Measurements from ENCODE around the gene SUCLA2. TPM values are rescaled to one million over a fixed set of nuclear protein-coding genes. Genes with fewer than 3 reads are reported as not detected.
"Not testable (repeated sequence)": the region's sequence is repeated elsewhere in the genome, so short reads cannot be mapped to it uniquely, and the experiment has no call there.

SUCLA2 gene
- polyA plus RNA-seq, 3 donors = 15.0 to 37.2 (median 34.3) TPM

- no peaks in the 10 kb centered on the region for H3K36me3 ChIP-seq (replicated peaks in 1 of 2; ENCODE audit: control insufficient read depth in 1 of 2, insufficient read depth in 2 of 2, low read length in 2 of 2)
- H4K20me1 ChIP-seq (ENCODE audit: insufficient read depth, low read length) = no peaks in the 10 kb centered on the region
- no peak for TF ChIP-seq CTCF (IDR thresholded peaks at IDR 0.05)
- no peak overlapping the region for H3K9ac ChIP-seq (ENCODE audit: insufficient read depth, low read length, poor library complexity, severe bottlenecking)
- H3K27me3 ChIP-seq (ENCODE audit: control insufficient read depth in 2 of 2, insufficient read depth in 2 of 2, low read length in 2 of 2) = no peaks in the 10 kb centered on the region
- Mint-ChIP-seq H3K27me3 (ENCODE audit: low read depth in 3 of 3) (no peaks in the 10 kb centered on the region), H3K36me3 (peaks cover 8 to 12% of the 10 kb centered on the region in 2 donors), H3K9me3 (peaks cover 0 to 2% (median 0%) of the 10 kb centered on the region in 7 donors), H3K4me3 (no peak overlapping the region), H3K27ac (no peak overlapping the region), H3K4me1 (peaks cover 30% of the 10 kb centered on the region)
- peaks cover 16 to 18% of the 10 kb centered on the region in 2 donors for H3K4me1 ChIP-seq (ENCODE audit: control insufficient read depth in 1 of 2, insufficient read depth in 2 of 2, low read length in 2 of 2)
- H3K79me2 ChIP-seq (ENCODE audit: insufficient read depth, low read length) = no peaks in the 10 kb centered on the region
- no peak overlapping the region for H3K4me2 ChIP-seq (replicated peaks; ENCODE audit: extremely low read depth, low read length, poor library complexity, severe bottlenecking)
- no peak overlapping the region for H2AFZ ChIP-seq (ENCODE audit: insufficient read depth, low read depth, low read length, poor library complexity, severe bottlenecking)
- no CpG with 5 or more reads among the region's 1 CpG for WGBS (ENCODE audit: insufficient coverage)
- intact Hi-C loops (cut with micrococcal nuclease) = loop anchor here in 1 of 2 donors (10.0 kb wide), 1 partner anchor 1438 kb away; the partner anchor contains the start of genes CAB39L and SETDB2
- no peak overlapping the region for H3K4me3 ChIP-seq (replicated peaks in 1 of 3; ENCODE audit: low read depth in 2 of 3, low read length in 3 of 3)
- no peaks in the 10 kb centered on the region for H3K9me3 ChIP-seq (replicated peaks in 1 of 2; ENCODE audit: control insufficient read depth in 1 of 2, insufficient read depth in 1 of 2, low read length in 2 of 2)
- no peak overlapping the region for H3K27ac ChIP-seq (ENCODE audit: low read depth in 1 of 2, low read length in 2 of 2)
- no peak for DNase-seq
Measured at GRCh38 chr13:48006396-48006795, 5.3 kb upstream of the SUCLA2 start.

GRCh38 chr13:48004201-48004600, 3.1 kb upstream of the SUCLA2 start:
- Mint-ChIP-seq H3K4me1 (peaks cover 41% of the 10 kb centered on the region), H3K4me3 (no peak overlapping the region), H3K27me3 (ENCODE audit: low read depth in 3 of 3) (no peaks in the 10 kb centered on the region), H3K27ac (peak overlapping the region in 5 of 7 donors; percentile 28 to 70 (median 65)), H3K9me3 (peaks cover 0 to 2% (median 0%) of the 10 kb centered on the region in 7 donors), H3K36me3 (peaks cover 1 to 8% of the 10 kb centered on the region in 2 donors)
- no peaks in the 10 kb centered on the region for H3K27me3 ChIP-seq (ENCODE audit: control insufficient read depth in 2 of 2, insufficient read depth in 2 of 2, low read length in 2 of 2)
- H3K36me3 ChIP-seq (replicated peaks in 1 of 2; ENCODE audit: control insufficient read depth in 1 of 2, insufficient read depth in 2 of 2, low read length in 2 of 2) = no peaks in the 10 kb centered on the region
- no peak overlapping the region for H3K4me3 ChIP-seq (replicated peaks in 1 of 3; ENCODE audit: low read depth in 2 of 3, low read length in 3 of 3)
- H3K27ac ChIP-seq (ENCODE audit: low read depth in 1 of 2, low read length in 2 of 2) = peak overlapping the region in 1 of 2 donors; percentile 26
- peak in 2 of 3 donors; percentile 12 to 36 for DNase-seq
- no peaks in the 10 kb centered on the region for H4K20me1 ChIP-seq (ENCODE audit: insufficient read depth, low read length)
- no CpG with 5 or more reads among the region's 2 CpGs for WGBS (ENCODE audit: insufficient coverage)
- no peak overlapping the region for H3K9ac ChIP-seq (ENCODE audit: insufficient read depth, low read length, poor library complexity, severe bottlenecking)
- H3K9me3 ChIP-seq (replicated peaks in 1 of 2; ENCODE audit: control insufficient read depth in 1 of 2, insufficient read depth in 1 of 2, low read length in 2 of 2) = no peaks in the 10 kb centered on the region
- no peak for TF ChIP-seq CTCF (IDR thresholded peaks at IDR 0.05)
- H3K4me1 ChIP-seq (ENCODE audit: control insufficient read depth in 1 of 2, insufficient read depth in 2 of 2, low read length in 2 of 2) = peaks cover 27 to 29% of the 10 kb centered on the region in 2 donors
- no peak overlapping the region for H3K4me2 ChIP-seq (replicated peaks; ENCODE audit: extremely low read depth, low read length, poor library complexity, severe bottlenecking)
- intact Hi-C loops (cut with micrococcal nuclease) = loop anchor here in 1 of 2 donors (10.0 kb wide), 1 partner anchor 1441 kb away; the partner anchor contains the start of genes CAB39L and SETDB2
- H3K79me2 ChIP-seq (ENCODE audit: insufficient read depth, low read length) = peaks cover 19% of the 10 kb centered on the region
- no peak overlapping the region for H2AFZ ChIP-seq (ENCODE audit: insufficient read depth, low read depth, low read length, poor library complexity, severe bottlenecking)

GRCh38 chr13:48001999-48002398, 926 bp upstream of the SUCLA2 start:
- not testable (repeated sequence) for H3K9me3 Mint-ChIP-seq; H3K27ac Mint-ChIP-seq; H4K20me1 ChIP-seq (ENCODE audit: insufficient read depth, low read length); H3K9me3 ChIP-seq (replicated peaks in 1 of 2; ENCODE audit: control insufficient read depth in 1 of 2, insufficient read depth in 1 of 2, low read length in 2 of 2); H3K27ac ChIP-seq (ENCODE audit: low read depth in 1 of 2, low read length in 2 of 2); H3K36me3 Mint-ChIP-seq; H3K4me2 ChIP-seq (replicated peaks; ENCODE audit: extremely low read depth, low read length, poor library complexity, severe bottlenecking); H3K27me3 ChIP-seq (ENCODE audit: control insufficient read depth in 2 of 2, insufficient read depth in 2 of 2, low read length in 2 of 2); DNase-seq; H3K9ac ChIP-seq (ENCODE audit: insufficient read depth, low read length, poor library complexity, severe bottlenecking); H3K4me3 ChIP-seq (replicated peaks in 1 of 3; ENCODE audit: low read depth in 2 of 3, low read length in 3 of 3); H3K27me3 Mint-ChIP-seq (ENCODE audit: low read depth in 3 of 3)
- Histone ChIP-seq H3K36me3 (replicated peaks in 1 of 2; ENCODE audit: control insufficient read depth in 1 of 2, insufficient read depth in 2 of 2, low read length in 2 of 2) (peaks cover 0 to 10% of the 10 kb centered on the region in 2 donors), H3K4me1 (ENCODE audit: control insufficient read depth in 1 of 2, insufficient read depth in 2 of 2, low read length in 2 of 2) (peaks cover 25 to 26% of the 10 kb centered on the region in 2 donors), H2AFZ (ENCODE audit: insufficient read depth, low read depth, low read length, poor library complexity, severe bottlenecking) (peak overlapping the region; percentile 97), H3K79me2 (ENCODE audit: insufficient read depth, low read length) (peaks cover 41% of the 10 kb centered on the region)
- 100% methylated on average over 2 of the region's 5 CpGs for WGBS (ENCODE audit: insufficient coverage)
- intact Hi-C loops (cut with micrococcal nuclease) = loop anchor here in 1 of 2 donors (10.0 kb wide), 1 partner anchor 1443 kb away; the partner anchor contains the start of genes CAB39L and SETDB2
- Mint-ChIP-seq H3K4me3 (peak overlapping the region in 1 of 2 donors; percentile 95), H3K4me1 (peaks cover 40% of the 10 kb centered on the region)
